HuH-7.5 (cell line): Measurements from ENCODE around the gene EGF.

Experiments
- DNase-seq: peaks from one replicate; pipeline ENCODE4 v3.0.0; 2011; ENCODE audit warnings: low spot score

EGF gene

GRCh38 chr4:109962401-109962800 lies 49.7 kb downstream of the EGF start:
- no peak for DNase-seq

- DNase-seq, result no peak
Measured at GRCh38 chr4:109966891-109967481, 54.3 kb downstream of the EGF start.

GRCh38 chr4:109967798-109968520 lies 55.3 kb downstream of the EGF start:
- DNase-seq, result no peak

DNA sequence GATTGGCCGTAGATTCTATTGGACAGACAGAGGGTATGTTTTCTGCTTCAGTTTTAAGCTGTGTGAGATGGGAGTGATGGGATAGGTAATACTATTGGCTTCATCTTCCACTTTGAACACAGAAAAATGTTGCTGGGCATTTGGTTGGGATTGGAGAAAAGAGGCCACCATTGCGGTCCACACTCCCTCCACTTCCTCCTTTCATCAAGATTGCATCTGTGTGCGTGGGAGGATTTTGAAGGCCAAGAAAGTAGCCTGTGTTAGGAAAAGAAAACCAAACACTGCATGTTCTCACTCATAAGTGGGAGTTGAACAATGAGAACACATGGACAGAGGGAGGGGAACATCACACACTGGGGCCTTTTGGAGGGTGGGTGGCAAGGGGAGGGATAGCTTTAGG lies 56.4 kb downstream of the EGF start:
- DNase-seq, result no peak

DNA sequence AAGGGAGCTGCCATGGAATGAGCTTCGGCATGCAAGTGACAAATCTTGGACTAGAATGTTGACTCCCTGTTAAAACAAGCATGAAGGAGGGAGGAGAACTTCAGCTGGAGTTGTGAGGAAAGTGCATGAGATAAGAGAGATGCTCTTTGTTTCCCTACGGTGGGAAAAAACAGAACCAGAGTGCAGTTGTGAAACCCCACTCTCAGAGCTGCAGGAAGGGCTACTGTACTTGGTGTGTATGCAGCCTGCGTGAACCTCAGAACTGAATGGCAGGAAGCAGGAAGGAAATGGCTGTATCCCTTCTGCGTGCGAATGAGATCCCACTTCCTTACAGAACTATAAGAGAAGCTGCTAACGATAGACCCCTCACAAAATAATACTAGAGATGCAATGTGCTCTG lies 57.2 kb downstream of the EGF start:
- no peak for DNase-seq

DNA sequence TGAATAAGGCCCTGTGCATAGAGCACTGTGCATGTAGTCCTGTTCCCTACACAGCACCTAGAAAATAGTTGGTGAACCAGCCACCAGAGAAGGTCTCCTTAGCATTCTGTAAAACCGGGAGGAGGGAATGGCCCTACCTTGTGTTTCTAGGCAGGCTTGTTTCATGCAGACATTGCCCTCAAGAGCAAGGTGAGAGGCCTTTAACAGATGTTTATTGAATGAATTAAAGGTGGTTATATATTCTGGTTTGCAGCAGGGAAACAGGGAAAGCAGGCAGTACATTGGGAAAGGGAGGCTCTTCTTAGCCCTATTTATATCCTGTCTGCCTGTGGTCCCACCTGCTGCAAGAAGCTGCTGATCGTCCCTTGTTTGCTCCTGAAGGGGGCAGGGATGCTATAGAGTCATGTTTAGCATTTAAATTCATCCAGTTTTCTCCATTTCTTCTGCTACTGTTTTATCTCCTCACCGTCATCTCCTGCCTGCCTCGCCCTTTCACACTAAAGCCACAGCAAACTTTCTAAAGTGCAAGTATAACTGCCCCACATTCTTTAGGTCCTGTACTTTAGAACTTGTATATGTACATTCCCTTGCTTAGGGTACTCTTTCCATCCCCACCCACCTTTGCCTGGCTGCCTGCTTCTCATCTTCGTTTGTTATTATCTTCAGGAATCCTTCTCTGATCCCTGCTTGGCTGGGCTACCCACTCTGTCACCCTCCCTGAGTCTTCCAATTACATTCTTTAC lies 60.3 kb downstream of the EGF start:
- DNase-seq, result no peak

- DNase-seq, result no peak
Measured at GRCh38 chr4:109973529-109973905, 60.8 kb downstream of the EGF start.

DNA sequence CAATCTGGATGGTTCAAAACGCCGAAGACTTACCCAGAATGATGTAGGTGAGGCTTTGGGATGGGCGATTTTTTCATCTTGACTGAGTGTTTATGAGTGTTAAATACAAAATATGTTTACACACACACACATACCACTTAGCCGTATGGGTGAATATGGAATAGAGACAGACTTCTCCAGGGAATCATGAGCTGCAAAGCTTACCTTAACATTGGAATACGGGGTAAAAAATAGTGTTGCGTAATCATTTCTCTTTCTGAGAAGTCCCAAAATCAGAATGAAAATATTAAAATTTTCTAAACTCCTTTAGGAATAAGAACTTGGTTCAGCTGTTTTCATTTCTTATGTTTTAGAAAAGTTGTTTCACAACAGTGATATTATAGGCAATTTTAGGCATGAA lies 63.5 kb downstream of the EGF start:
- no peak for DNase-seq

GRCh38 chr4:109977854-109978501 lies 65.3 kb downstream of the EGF start:
- no peak for DNase-seq

DNA sequence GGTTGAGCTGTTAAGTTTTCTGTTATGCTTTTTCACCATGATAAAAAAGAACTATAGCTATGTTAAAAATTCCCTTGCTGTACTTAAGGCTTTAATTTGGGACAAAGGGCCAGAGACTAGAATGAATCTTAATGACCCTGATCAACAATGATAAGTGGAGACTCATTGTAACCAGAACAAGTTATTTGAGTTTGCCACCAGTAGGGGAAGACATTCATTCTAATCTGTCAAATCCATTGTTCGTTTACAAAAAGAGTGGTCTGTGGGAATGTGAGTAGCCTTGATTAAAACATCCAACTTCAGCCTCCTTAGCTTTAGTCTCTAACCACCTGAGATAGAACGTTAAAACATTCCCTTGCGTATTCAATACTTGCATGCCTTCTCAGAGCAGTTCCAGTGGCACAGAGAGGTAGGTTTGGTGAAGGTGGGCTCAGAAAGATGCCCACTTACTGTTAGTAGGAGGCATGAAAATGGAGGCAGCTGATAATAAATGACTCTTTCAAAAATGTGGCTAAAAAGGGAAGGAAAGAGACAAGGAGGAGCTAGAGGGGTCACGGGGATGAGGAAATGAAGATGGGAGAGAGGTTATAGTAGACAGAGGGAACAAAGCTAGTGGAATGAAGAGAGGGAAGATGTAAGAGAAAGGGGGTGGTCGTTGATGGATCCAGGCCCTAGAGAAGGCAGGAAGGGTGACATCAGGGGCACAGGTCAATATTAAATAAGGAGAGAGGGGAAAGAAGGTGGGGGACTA lies 66.2 kb downstream of the EGF start:
- DNase-seq, result no peak

DNA sequence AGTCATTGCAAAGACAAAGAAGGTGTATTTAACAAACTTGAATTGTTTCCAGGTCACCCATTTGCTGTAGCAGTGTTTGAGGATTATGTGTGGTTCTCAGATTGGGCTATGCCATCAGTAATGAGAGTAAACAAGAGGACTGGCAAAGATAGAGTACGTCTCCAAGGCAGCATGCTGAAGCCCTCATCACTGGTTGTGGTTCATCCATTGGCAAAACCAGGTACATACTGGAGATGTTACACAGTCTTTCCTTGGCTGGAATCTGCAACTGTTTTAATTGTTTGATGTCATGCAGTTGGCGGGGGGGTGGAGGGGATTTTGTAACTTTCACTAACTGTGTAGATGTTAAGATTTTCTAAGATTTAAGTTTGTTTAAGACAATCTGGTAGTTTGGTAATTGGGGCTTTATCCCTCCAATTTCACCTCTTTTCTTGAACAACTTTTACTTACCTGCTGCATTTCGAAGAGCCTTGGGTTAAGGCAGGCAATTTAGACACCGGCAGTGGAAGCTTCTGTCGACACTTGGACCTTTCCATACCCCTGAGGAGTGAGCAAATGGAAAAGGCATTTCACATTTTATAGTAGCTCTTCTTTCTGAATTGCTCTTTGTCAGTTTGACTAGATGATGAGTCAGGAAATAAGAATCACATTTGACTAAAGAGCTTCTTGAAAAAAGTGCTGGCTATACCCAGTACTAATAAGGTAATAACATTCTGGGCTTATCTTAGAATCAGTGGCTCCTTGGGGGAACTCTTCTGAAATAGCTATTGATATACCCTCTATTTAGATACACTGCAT lies 67.4 kb downstream of the EGF start:
- no peak for DNase-seq

GRCh38 chr4:109981936-109982335 lies 69.3 kb downstream of the EGF start:
- no peak for DNase-seq

- DNase-seq, result no peak
Measured at GRCh38 chr4:109982521-109982920, 69.8 kb downstream of the EGF start.

- no peak for DNase-seq
Measured at GRCh38 chr4:109985993-109986974, 73.6 kb downstream of the EGF start.

DNA sequence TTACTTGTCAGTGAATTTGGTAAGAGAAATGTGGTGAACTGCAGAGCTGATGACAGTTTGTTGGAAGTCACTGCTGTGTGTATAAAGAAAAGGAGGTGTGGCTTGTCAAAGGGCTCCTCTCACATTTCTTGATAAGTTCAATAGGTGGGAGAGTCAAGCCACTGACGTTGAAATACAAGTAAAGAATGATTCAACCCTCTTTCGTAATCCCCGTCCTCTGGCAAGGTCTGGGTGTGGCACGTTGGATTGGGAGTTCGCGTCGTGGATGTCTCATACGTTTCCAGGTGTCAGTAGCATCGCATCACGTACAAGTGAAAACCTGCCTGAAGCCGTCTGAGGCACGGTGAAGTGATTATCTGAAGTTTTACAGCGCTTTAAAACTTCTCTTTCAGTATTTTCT lies 76.4 kb downstream of the EGF start:
- DNase-seq, result no peak

DNA sequence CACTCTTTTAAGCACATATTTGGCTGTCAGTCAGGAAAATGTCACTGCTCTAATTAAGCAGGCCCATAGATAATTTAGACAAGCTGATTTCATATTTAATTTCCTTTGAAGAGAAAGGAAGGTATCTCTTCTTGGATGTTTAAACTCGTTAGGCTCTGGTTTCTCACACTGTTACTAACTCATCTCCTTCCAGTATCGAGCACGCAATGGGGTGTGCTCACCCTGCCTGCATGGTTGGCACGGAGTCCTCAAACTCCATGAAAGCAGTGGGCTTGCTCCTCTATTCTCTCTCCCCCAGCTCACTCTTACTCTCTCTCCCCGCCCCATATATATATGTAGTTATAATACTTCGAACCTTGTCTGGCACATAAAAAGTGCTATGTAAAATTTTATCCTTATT lies 76.9 kb downstream of the EGF start:
- DNase-seq, result no peak

DNA sequence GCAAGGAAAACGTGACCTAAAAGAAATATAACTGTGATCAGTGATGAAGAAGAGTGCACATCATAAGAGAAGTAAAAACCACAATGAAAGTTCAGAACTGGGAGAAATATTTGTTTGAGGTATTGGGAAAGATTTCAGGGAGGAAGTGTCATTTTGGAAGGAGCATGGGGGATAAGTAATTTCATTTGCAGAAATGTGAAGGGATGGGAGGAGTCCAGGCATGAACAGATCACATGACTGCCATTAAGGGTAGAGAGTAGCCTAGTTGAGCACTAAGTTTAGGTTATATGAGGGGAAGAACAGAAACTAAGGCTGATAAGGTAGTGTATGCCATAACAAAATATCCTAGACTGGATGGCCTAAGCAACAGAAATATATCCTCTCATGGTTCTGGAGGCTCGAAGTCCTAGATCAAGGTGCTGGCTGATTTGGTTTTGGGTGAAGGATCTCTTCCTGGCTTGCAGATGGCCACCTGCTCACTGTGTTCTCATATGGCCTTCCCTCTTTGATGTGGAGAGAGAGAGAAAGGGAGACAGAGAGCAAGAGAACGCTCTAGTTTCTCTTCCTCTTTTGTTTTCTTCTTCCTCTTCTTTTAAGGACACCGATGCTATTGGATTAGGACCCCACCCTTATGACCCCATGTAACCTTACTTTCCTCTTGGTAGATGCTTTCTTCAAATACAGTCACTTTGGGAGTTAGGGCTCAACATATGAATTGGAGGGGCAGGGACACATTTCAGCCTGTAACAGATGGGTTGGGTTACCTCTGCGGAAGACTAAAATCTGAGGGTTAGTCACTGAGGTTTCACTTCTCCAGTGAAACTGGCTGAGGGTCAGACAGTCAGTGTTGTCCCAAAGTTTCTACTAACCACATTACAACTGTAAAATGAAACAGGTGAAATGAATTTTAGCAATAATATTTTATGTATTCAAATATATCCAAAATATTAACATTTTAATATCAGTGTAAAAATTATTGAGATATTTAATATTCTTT lies 77.9 kb downstream of the EGF start:
- no peak for DNase-seq

GRCh38 chr4:109993116-109993515 lies 80.4 kb downstream of the EGF start:
- DNase-seq, result no peak

DNA sequence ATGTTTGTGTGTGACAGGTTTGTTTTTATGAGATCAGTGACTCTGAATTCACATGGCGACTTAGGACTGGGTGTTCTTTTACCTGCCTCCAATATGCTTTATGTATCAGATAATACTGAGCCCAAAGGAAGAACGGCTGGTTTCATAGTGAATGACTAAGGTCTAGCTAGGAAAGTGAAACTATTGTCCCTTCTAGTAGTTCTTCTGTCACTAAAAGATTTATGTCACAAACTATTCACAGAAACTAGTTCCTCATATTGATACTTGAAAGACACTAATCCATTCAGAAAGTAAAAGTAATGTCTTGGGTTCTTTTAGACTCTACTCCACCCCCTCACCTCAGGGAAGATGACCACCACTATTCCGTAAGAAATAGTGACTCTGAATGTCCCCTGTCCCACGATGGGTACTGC lies 81.7 kb downstream of the EGF start:
- DNase-seq, result no peak
